A673 (cell line): ENCODE data around the gene MASP1.

Experiments used
- EZH2 ChIP-seq: fragments of 200-600 bp; sonication (generic); IDR thresholded peaks from 2 replicates; pipeline ENCODE4 v1.6.1; 2017; ENCODE audit warnings: borderline replicate concordance, low read depth, mild to moderate bottlenecking, mixed read lengths, antibody characterized with exemption, low read length; ENCODE audit not compliant: poor library complexity, severe bottlenecking
- TF ChIP-seq, protein P1 (sequence below): fragments of 300-800, 200-600 bp; sonication (generic); conservative IDR thresholded peaks from 2 replicates; pipeline ENCODE4 v1.5.1; 2017; ENCODE audit warnings: low read depth, mild to moderate bottlenecking, antibody characterized with exemption, low read length, moderate library complexity, mixed read lengths

DNA sequence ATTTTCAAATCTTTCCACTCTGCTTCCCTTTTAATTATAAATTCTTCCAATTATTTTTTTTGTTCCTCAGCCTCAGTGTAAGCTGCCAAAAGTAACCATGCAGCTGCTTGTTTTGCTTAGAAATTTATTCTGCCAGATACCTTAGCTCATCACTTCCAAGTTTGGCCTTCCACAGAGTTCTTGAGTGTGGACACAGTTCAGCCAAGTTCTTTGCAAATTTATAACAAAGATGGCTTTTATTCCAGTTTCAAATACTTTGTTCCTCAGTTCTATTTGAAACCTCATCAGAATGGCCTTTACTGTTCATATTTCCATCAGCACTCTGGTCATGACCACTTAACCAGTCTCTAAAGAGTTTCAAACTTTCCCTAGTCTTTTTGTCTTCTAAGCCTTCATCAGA, 83.9 kb downstream of the MASP1 start:
- TF ChIP-seq, protein P1, sequence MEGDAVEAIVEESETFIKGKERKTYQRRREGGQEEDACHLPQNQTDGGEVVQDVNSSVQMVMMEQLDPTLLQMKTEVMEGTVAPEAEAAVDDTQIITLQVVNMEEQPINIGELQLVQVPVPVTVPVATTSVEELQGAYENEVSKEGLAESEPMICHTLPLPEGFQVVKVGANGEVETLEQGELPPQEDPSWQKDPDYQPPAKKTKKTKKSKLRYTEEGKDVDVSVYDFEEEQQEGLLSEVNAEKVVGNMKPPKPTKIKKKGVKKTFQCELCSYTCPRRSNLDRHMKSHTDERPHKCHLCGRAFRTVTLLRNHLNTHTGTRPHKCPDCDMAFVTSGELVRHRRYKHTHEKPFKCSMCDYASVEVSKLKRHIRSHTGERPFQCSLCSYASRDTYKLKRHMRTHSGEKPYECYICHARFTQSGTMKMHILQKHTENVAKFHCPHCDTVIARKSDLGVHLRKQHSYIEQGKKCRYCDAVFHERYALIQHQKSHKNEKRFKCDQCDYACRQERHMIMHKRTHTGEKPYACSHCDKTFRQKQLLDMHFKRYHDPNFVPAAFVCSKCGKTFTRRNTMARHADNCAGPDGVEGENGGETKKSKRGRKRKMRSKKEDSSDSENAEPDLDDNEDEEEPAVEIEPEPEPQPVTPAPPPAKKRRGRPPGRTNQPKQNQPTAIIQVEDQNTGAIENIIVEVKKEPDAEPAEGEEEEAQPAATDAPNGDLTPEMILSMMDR = no peak
- TF ChIP-seq EZH2 = no peak
